ENCODE data around the gene MAGEB16.

The MAGEB16 gene

DNA sequence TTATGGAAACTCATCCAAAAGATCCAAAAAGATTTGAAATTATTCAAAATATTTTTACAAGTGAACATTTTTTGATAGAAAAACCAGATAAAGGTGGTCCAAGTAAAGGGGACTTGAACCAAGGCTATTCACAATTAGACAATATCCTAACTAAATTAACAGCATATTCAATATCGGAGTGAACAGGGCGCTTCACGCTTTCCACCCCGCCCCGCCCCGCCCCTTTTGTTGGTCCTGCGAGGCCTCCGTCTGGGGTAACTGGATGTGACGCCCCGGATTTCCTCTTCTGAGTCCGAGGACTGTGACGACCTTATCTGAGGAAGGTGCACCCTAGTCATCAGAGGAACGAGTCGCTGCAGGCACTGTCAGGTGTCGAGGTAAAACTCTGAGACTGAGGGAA is at the start of gene MAGEB16:
TSS of gene MAGEB16 (plus strand) at position 301 of the 400 bp plus-strand sequence. CDS start 3,855 bp downstream, outside the sequence.
- DNase-seq (ENCODE audit: low read depth), result no peak

GRCh38 chrX:35773958-35774564 is 24.1 kb upstream of the MAGEB16 start:
- no peak for DNase-seq (ENCODE audit: low read depth)

- DNase-seq (ENCODE audit: low read depth), result no peak
Observed at GRCh38 chrX:35785075-35785474, 13.1 kb upstream of the MAGEB16 start.

- DNase-seq (ENCODE audit: low read depth), result no peak
Observed at GRCh38 chrX:35786271-35786670, 11.9 kb upstream of the MAGEB16 start.

- DNase-seq (ENCODE audit: low read depth), result no peak
Observed at GRCh38 chrX:35787867-35788266, 10.3 kb upstream of the MAGEB16 start.

- no peak for DNase-seq (ENCODE audit: low read depth)
Observed at GRCh38 chrX:35800474-35800873, 2.3 kb downstream of the MAGEB16 start.

DNA sequence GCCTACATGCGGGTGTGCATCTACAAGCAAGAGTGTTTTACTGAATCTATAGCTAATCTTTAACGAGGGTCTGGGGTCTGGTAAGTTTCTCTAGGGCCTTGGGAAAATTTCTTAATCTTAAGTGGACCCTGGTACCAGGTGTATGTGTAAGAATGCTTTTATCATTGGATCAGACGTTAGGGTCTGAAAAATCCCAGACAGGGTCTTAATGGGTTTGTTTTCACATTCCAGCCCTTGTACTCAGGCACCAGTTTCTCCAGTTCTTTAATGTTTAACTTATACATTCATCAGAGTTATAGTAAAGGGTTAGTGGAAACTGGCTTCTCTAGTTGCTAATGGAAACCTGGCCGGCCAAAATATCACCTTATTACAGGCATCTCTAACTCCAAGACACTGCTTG is 11.6 kb downstream of the MAGEB16 start:
- no peak for DNase-seq (ENCODE audit: low read depth)

- no peak for DNase-seq (ENCODE audit: low read depth)
Observed at GRCh38 chrX:35819241-35819640, 21.1 kb downstream of the MAGEB16 start.

DNA sequence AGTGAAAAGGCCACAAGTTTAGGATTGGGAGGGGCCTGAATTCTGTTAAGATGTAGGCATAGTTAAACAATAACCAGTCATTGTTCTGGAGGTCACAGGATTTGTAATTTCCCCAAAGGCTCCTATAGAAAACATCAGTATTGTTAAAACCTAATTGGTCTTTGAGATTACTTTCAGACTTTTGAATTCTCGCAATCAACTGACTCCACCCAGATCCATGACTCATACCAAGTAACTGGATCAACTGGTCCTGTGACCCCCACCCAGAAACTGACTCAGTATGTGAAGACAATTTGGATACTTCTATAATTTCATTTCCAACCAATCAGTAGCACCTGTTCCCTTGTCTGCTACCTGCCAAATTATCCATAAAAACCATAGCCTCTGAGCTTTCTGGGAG is 28.4 kb downstream of the MAGEB16 start:
- no peak for DNase-seq (ENCODE audit: low read depth)

GRCh38 chrX:35829501-35829900 is 31.4 kb downstream of the MAGEB16 start:
- DNase-seq (ENCODE audit: low read depth), result no peak

DNA sequence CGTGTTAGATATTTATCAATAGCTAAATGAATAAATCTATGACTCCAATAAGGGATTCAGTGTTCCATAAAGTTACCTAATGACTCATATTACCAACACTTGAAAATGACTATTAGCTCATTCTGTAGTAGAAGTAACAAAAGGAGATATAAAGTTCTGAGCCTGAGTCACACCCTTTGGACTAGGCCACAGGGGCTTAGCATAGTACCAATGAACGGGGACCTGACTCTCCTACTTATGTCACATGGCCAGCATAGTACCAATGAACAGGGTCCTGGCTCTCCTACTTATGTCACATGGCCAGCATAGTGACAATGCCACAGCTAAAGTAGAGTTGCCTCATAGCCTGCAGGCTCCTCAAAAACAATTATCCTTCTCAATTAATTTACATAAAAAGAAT is 43.7 kb downstream of the MAGEB16 start:
- no peak for DNase-seq (ENCODE audit: low read depth)

- DNase-seq (ENCODE audit: low read depth), result no peak
Observed at GRCh38 chrX:35842674-35843073, 44.5 kb downstream of the MAGEB16 start.

- no peak for DNase-seq (ENCODE audit: low read depth)
Observed at GRCh38 chrX:35847736-35848135, 49.6 kb downstream of the MAGEB16 start.

Data from EH (cell line).